Breast epithelium (tissue), 3 donors: ENCODE results near the gene BRAP. TPM values are rescaled to one million over a fixed set of nuclear protein-coding genes. Genes with fewer than 3 reads are reported as not detected.

ENCODE experiments used
- total RNA-seq, 3 donors: library from RNA; depleted of rRNA; stranded (reverse); fragments of >200 nt; gene quantifications; one replicate each; pipeline ENCODE4 v1.1.0, GENCODE V29; 2016

Gene BRAP
- total RNA-seq, 3 donors from 2014 or later: 17.4 to 23.7 (median 20.5) TPM

Other genes starting within 250 kb of the BRAP start
- 10 to 100 TPM; 36.6 to 66.2 (median 64.0) TPM for gene ATXN2, start 86.6 kb downstream of the BRAP start, total RNA-seq
- gene ACAD10, start 97 bp upstream of the BRAP start, total RNA-seq: 10 to 100 TPM; 17.9 to 24.1 (median 18.7) TPM
- gene ALDH2, start 81.0 kb upstream of the BRAP start, total RNA-seq: 100 to 1,000 TPM in 1 of 3 donors, 10 to 100 TPM in 2; 56.4 to 433 (median 63.4) TPM
- gene MAPKAPK5, start 156.3 kb upstream of the BRAP start, total RNA-seq: 10 to 100 TPM; 38.2 to 59.7 (median 40.0) TPM